Measurements from ENCODE around the gene GJC1.

GJC1 gene

GRCh38 chr17:44779211-44780025 lies 50.7 kb downstream of the GJC1 start:
- Histone ChIP-seq H3K4me1 (ENCODE audit: insufficient read depth, poor library complexity, severe bottlenecking) (no peaks in the 10 kb centered on the region), H3K27ac (ENCODE audit: poor library complexity, severe bottlenecking) (no peak overlapping the region), H3K9me3 (ENCODE audit: severe bottlenecking) (no peaks in the 10 kb centered on the region), H3K4me3 (ENCODE audit: severe bottlenecking) (peak overlapping the region; percentile 32), H3K36me3 (ENCODE audit: low read depth) (no peaks in the 10 kb centered on the region), H3K27me3 (ENCODE audit: insufficient read depth, poor library complexity, severe bottlenecking) (no peaks in the 10 kb centered on the region)
- peak; percentile 99 for TF ChIP-seq CTCF (IDR thresholded peaks at IDR 0.05; ENCODE audit: poor library complexity, severe bottlenecking)
- peak; percentile 84 for DNase-seq (ENCODE audit: low spot score)
- ATAC-seq (ENCODE audit: low read depth), result peak; percentile 26; the same call in 2 of the 3 replicates

GRCh38 chr17:44778656-44779210 lies 51.4 kb downstream of the GJC1 start:
- Histone ChIP-seq H3K27ac (ENCODE audit: poor library complexity, severe bottlenecking) (no peak overlapping the region), H3K36me3 (ENCODE audit: low read depth) (no peaks in the 10 kb centered on the region), H3K4me1 (ENCODE audit: insufficient read depth, poor library complexity, severe bottlenecking) (no peaks in the 10 kb centered on the region), H3K4me3 (ENCODE audit: severe bottlenecking) (peak overlapping the region; percentile 32), H3K27me3 (ENCODE audit: insufficient read depth, poor library complexity, severe bottlenecking) (no peaks in the 10 kb centered on the region), H3K9me3 (ENCODE audit: severe bottlenecking) (no peaks in the 10 kb centered on the region)
- TF ChIP-seq CTCF (IDR thresholded peaks at IDR 0.05; ENCODE audit: poor library complexity, severe bottlenecking), result no peak
- DNase-seq (ENCODE audit: low spot score) (no peak), ATAC-seq (ENCODE audit: low read depth) (no peak)

GRCh38 chr17:44777394-44778348 lies 52.4 kb downstream of the GJC1 start:
- no peaks in the 10 kb centered on the region for H3K27me3 ChIP-seq (ENCODE audit: insufficient read depth, poor library complexity, severe bottlenecking)
- H3K36me3 ChIP-seq (ENCODE audit: low read depth), result no peaks in the 10 kb centered on the region
- DNase-seq (ENCODE audit: low spot score), result no peak
- TF ChIP-seq CTCF (IDR thresholded peaks at IDR 0.05; ENCODE audit: poor library complexity, severe bottlenecking), result no peak
- H3K9me3 ChIP-seq (ENCODE audit: severe bottlenecking), result no peaks in the 10 kb centered on the region
- ATAC-seq (ENCODE audit: low read depth), result no peak
- H3K4me3 ChIP-seq (ENCODE audit: severe bottlenecking), result no peak overlapping the region
- no peak overlapping the region for H3K27ac ChIP-seq (ENCODE audit: poor library complexity, severe bottlenecking)
- H3K4me1 ChIP-seq (ENCODE audit: insufficient read depth, poor library complexity, severe bottlenecking), result no peaks in the 10 kb centered on the region

- Histone ChIP-seq H3K27me3 (ENCODE audit: insufficient read depth, poor library complexity, severe bottlenecking) (no peaks in the 10 kb centered on the region), H3K9me3 (ENCODE audit: severe bottlenecking) (no peaks in the 10 kb centered on the region), H3K4me1 (ENCODE audit: insufficient read depth, poor library complexity, severe bottlenecking) (no peaks in the 10 kb centered on the region), H3K27ac (ENCODE audit: poor library complexity, severe bottlenecking) (no peak overlapping the region), H3K36me3 (ENCODE audit: low read depth) (no peaks in the 10 kb centered on the region), H3K4me3 (ENCODE audit: severe bottlenecking) (no peak overlapping the region)
- ATAC-seq (ENCODE audit: low read depth), result no peak
- no peak for TF ChIP-seq CTCF (IDR thresholded peaks at IDR 0.05; ENCODE audit: poor library complexity, severe bottlenecking)
- DNase-seq (ENCODE audit: low spot score), result no peak
Observed at GRCh38 chr17:44776628-44777393, 53.3 kb downstream of the GJC1 start.

Data from RWPE2 (cell line).